ENCODE results near the gene TNFRSF1A. TPM values are rescaled to one million over a fixed set of nuclear protein-coding genes. Genes with fewer than 3 reads are reported as not detected.
A peak's percentile ranks its signal among the peaks of the same experiment; 100 is the strongest.

TNFRSF1A gene
- total RNA-seq, 2 donors from 2014 or later, result 49.3 to 62.6 TPM

GRCh38 chr12:6336079-6336888 is 5.6 kb downstream of the TNFRSF1A start:
- DNase-seq (ENCODE audit: low spot score in 2 of 2) (peak; percentile 62 to 74), ATAC-seq (peak; percentile 19 to 56)
- Mint-ChIP-seq H3K27ac (peak overlapping the region in 1 of 2 donors; percentile 96), H3K36me3 (peaks cover 16 to 24% of the 10 kb centered on the region in 2 donors), H3K9me3 (no peaks in the 10 kb centered on the region)

- no peaks in the 10 kb centered on the region for H3K9me3 Mint-ChIP-seq
- peak; percentile 84 to 88 for ATAC-seq
- peak; percentile 80 to 94 for DNase-seq (ENCODE audit: low spot score in 2 of 2)
- peaks cover 18 to 30% of the 10 kb centered on the region in 2 donors for H3K36me3 Mint-ChIP-seq
- peak overlapping the region in 1 of 2 donors; percentile 96 for H3K27ac Mint-ChIP-seq
These were observed 6.3 kb downstream of the TNFRSF1A start for GRCh38 chr12:6335451-6336078.

GRCh38 chr12:6334940-6335450 is 6.9 kb downstream of the TNFRSF1A start:
- peaks cover 18 to 30% of the 10 kb centered on the region in 2 donors for H3K36me3 Mint-ChIP-seq
- H3K9me3 Mint-ChIP-seq, result no peaks in the 10 kb centered on the region
- ATAC-seq, result peak in 1 of 2 donors; percentile 0
- H3K27ac Mint-ChIP-seq, result peak overlapping the region in 1 of 2 donors; percentile 96
- DNase-seq (ENCODE audit: low spot score in 2 of 2), result no peak

DNA sequence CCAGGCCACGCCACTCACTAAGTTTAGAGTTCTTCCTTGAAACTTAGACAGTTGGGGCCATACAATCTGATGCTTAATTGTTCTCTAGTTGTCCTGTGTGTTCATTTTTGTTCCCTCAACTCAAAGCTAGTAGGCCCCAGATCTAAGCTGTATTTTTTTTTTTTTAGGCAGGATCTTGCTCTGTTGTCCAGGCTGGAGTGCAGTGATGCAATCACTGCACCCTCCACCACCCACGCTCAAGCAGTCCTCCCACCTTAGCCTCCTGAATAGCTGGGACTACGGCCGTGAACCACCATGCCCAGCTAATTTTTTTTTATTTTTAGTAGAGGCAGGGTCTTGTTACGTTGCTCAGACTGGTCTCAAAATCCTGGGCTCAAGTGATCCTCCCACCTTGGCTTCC is 7.5 kb downstream of the TNFRSF1A start:
- Mint-ChIP-seq H3K27ac (peak overlapping the region in 1 of 2 donors; percentile 96), H3K9me3 (no peaks in the 10 kb centered on the region), H3K36me3 (peaks cover 18 to 30% of the 10 kb centered on the region in 2 donors)
- DNase-seq (ENCODE audit: low spot score in 2 of 2), result no peak
- no peak for ATAC-seq

- Mint-ChIP-seq H3K27ac (peak overlapping the region in 1 of 2 donors; percentile 81), H3K9me3 (no peaks in the 10 kb centered on the region), H3K36me3 (peaks cover 18 to 30% of the 10 kb centered on the region in 2 donors)
- no peak for ATAC-seq
- DNase-seq (ENCODE audit: low spot score in 2 of 2), result no peak
These were observed 8.3 kb downstream of the TNFRSF1A start for GRCh38 chr12:6333566-6333965.

DNA sequence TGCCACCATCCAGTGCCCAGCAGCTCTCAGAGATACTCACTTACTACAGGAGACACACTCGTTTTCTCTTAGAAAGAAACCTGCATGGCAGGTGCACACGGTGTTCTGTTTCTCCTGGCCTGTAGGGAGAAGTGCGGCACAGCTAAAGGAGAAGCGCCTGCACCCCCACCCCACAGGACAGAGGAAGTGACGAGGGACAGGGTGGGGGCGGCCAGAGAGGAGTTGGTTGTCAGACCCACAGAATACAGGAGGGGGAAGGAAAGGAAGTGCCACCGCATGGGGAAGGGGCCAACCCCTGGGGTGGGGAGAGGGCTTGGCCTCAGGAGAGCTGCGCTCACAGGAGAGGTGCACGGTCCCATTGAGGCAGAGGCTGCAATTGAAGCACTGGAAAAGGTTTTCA is 8.8 kb downstream of the TNFRSF1A start:
- DNase-seq (ENCODE audit: low spot score in 2 of 2) (no peak), ATAC-seq (no peak)
- peak overlapping the region in 1 of 2 donors; percentile 95 for H3K27ac Mint-ChIP-seq
- H3K9me3 Mint-ChIP-seq, result no peaks in the 10 kb centered on the region
- peaks cover 18 to 30% of the 10 kb centered on the region in 2 donors for H3K36me3 Mint-ChIP-seq

- H3K36me3 Mint-ChIP-seq, result peaks cover 18 to 30% of the 10 kb centered on the region in 2 donors
- no peak for ATAC-seq
These were observed 9.4 kb downstream of the TNFRSF1A start for GRCh38 chr12:6332459-6332858.

DNA sequence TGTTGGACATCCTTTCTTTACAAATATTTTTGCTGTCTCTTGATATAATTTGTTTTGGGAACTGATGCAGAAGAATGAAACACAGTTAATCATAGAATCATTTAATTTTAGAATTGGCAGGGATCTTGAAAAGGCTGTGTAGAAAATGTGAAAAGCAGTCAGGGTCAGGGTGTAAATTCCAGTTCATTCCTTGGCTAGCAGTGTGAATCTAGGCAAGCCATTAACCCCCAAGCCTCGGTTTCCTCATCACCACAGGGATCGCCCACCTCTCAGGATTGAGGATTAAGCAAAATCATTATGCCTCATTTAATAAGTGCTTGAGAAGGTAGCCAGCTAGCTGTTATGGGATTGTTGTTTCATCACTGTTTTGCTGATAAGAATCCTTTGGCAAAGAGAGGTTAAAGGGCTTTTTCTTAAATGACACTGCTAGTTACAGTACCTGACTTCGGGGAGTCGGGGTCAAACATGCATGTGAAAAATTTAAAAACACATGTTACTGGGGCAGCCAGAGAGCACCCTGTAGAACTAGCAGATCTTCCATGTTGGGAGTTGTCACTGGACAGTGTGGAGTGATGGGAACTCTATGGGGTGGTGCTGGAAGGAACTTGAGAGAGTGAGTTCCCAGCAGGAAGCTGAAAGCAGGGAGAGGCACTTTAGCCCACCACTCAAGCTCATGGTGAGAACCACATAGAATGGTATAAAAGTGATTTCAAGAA is 10.7 kb downstream of the TNFRSF1A start:
- DNase-seq (ENCODE audit: low spot score in 2 of 2) (no peak), ATAC-seq (no peak)
- H3K36me3 Mint-ChIP-seq, result peaks cover 18 to 30% of the 10 kb centered on the region in 2 donors
- H3K27ac Mint-ChIP-seq, result peak overlapping the region; percentile 63 to 79
- no peaks in the 10 kb centered on the region for H3K9me3 Mint-ChIP-seq

More at GRCh38 chr12:6332459-6332858, 9.4 kb downstream of the TNFRSF1A start:
- Mint-ChIP-seq H3K9me3 (no peaks in the 10 kb centered on the region), H3K27ac (peak overlapping the region in 1 of 2 donors; percentile 95)
- DNase-seq (ENCODE audit: low spot score in 2 of 2), result no peak

DNA sequence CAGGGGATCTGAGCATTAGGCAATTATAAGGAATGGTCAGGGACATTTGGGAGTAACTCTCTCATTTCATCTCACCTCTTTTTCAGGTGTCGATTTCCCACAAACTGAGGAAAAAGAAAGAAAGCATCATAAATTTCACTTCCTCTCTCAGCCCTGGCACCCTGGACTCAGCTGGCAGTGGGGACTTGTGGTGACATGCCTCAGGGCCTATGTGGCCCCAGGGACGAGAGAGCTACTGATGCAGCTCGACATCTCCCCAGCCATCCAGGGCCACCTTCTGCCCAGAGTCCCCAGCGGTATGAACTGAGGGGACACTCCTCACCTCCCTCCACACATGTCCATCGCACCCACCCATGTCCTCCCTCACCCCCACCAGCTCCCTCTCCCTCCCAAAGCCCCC is 11.7 kb downstream of the TNFRSF1A start:
- Mint-ChIP-seq H3K27ac (peak overlapping the region; percentile 63 to 79), H3K36me3 (peaks cover 18 to 30% of the 10 kb centered on the region in 2 donors)

DNA sequence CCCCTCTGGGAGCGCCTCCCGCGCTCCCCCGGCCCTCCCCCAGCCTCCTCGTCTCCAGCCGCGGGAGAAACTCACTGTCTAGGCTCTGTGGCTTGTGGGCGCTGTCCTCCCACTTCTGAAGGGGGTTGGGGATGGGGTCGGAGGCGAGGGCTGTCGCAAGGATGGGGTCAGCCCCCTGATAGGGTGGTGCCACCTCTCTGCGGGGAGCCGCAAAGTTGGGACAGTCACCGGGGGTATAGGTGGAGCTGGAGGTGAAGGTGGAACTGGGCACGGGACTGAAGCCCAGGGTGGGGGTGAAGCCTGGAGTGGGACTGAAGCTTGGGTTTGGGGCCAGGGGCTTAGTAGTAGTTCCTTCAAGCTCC is 12.2 kb downstream of the TNFRSF1A start:
- H3K27ac Mint-ChIP-seq, result peak overlapping the region in 1 of 2 donors; percentile 63
- DNase-seq (ENCODE audit: low spot score in 2 of 2), result no peak
- H3K9me3 Mint-ChIP-seq, result no peaks in the 10 kb centered on the region
- no peak for ATAC-seq
- H3K36me3 Mint-ChIP-seq, result peaks cover 18 to 30% of the 10 kb centered on the region in 2 donors

More for the DNA sequence above, 11.7 kb downstream of the TNFRSF1A start:
- DNase-seq (ENCODE audit: low spot score in 2 of 2) (no peak), ATAC-seq (no peak)
- H3K9me3 Mint-ChIP-seq, result no peaks in the 10 kb centered on the region

- DNase-seq (ENCODE audit: low spot score in 2 of 2) (no peak), ATAC-seq (no peak)
- peak overlapping the region in 1 of 2 donors; percentile 63 for H3K27ac Mint-ChIP-seq
- no peaks in the 10 kb centered on the region for H3K9me3 Mint-ChIP-seq
- H3K36me3 Mint-ChIP-seq, result peaks cover 18 to 30% of the 10 kb centered on the region in 2 donors
These were observed 12.8 kb downstream of the TNFRSF1A start for GRCh38 chr12:6328945-6329702.

- Mint-ChIP-seq H3K36me3 (peaks cover 11 to 21% of the 10 kb centered on the region in 2 donors), H3K9me3 (no peaks in the 10 kb centered on the region), H3K27ac (peak overlapping the region in 1 of 2 donors; percentile 49)
- no peak for DNase-seq (ENCODE audit: low spot score in 2 of 2)
- ATAC-seq, result no peak
These were observed 13.7 kb downstream of the TNFRSF1A start for GRCh38 chr12:6328045-6328779.

DNA sequence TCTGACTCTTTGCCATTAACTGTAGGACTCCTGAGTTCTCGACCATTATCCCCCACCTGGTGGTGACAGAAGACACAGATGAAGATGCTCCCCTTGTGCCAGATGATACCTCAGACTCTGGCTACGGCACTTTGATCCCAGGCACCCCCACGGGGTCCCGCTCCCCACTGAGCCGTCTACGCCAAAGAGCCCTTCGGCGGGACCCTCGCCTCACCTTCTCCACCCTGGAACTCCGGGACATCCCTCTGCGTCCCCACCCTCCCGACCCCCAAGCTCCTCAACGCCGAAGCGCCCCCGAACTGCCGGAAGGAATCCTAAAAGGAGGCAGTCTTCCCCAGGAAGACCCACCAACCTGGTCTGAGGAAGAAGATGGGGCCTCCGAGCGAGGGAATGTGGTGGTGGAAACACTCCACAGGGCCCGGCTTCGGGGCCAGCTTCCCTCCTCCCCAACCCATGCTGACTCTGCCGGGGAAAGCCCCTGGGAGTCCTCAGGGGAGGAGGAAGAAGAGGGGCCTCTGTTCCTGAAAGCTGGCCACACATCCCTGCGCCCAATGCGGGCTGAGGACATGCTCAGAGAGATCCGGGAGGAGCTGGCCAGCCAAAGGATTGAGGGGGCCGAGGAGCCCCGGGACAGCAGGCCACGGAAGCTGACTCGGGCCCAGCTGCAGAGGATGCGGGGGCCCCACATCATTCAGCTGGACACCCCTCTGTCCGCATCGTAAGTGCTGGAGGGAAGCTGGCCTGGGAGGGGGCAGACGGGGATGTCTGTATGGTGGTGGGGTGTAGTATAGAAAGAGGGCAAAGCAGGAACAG is 14.4 kb downstream of the TNFRSF1A start:
- H3K9me3 Mint-ChIP-seq, result no peaks in the 10 kb centered on the region
- H3K27ac Mint-ChIP-seq, result peak overlapping the region in 1 of 2 donors; percentile 44
- ATAC-seq (no peak), DNase-seq (ENCODE audit: low spot score in 2 of 2) (no peak)
- H3K36me3 Mint-ChIP-seq, result peaks cover 6 to 13% of the 10 kb centered on the region in 2 donors

- Mint-ChIP-seq H3K9me3 (no peaks in the 10 kb centered on the region), H3K36me3 (peaks cover 5 to 9% of the 10 kb centered on the region in 2 donors), H3K27ac (peak overlapping the region; percentile 19 to 57)
- ATAC-seq, result peak in 1 of 2 donors; percentile 41
- DNase-seq (ENCODE audit: low spot score in 2 of 2), result no peak
These were observed 15.3 kb downstream of the TNFRSF1A start for GRCh38 chr12:6326316-6327228.

Measured in activated naive CD4-positive, alpha-beta T cell treated with anti-CD3 and anti-CD28 coated beads, Interleukin-2, amount 50 U/mL, for 72 hours (primary cell).